Measurements from ENCODE around the gene PSAP. TPM values are rescaled to one million over a fixed set of nuclear protein-coding genes. Genes with fewer than 3 reads are reported as not detected.

The PSAP gene
- total RNA-seq: 804 TPM

GRCh38 chr10:71850743-71851464, at the start of gene PSAP:
PSAP (minus strand) TSS chr10:71851251; CDS start chr10:71851221, 30 bp downstream.

GRCh38 chr10:71773221-71773971, 77.7 kb downstream of the PSAP start, which contains the start of gene VSIR:
VSIR (minus strand) TSS chr10:71773520; CDS start chr10:71773439, 81 bp downstream.

Small RNA genes within 50 kb of the gene (small RNA-seq; reads per million reads assigned to genes)
- gene MIR7152 (0.23 reads per million), gene RNU7-38P (not detected)

Other genes with a start within 250 kb of the PSAP start
- 2.1 TPM for gene C10orf105, start 131.5 kb downstream of the PSAP start, total RNA-seq
- gene VSIR, start 77.7 kb downstream of the PSAP start, total RNA-seq: 8.3 TPM
- 12.2 TPM for gene CHST3, start 113.1 kb upstream of the PSAP start, total RNA-seq
- 207 TPM for gene SPOCK2, start 237.3 kb upstream of the PSAP start, total RNA-seq